ENCODE measurements around the gene KDM1B.

The KDM1B gene

GRCh38 chr6:18119236-18119635, 36.0 kb upstream of the KDM1B start:
- H3F3A ChIP-seq (ENCODE audit: low read depth) = no peaks in the 10 kb centered on the region
- TF ChIP-seq CTCF (conservative IDR thresholded peaks at IDR 0.05; ENCODE audit: low read length) (no peak), EZH2phosphoT487 (IDR thresholded peaks at IDR 0.05; ENCODE audit: borderline replicate concordance) (no peak)
- no peak overlapping the region for H3K4me2 ChIP-seq (ENCODE audit: low read depth, low read length, poor library complexity, severe bottlenecking)
- no peaks in the 10 kb centered on the region for H3K36me3 ChIP-seq (ENCODE audit: insufficient read depth, low read length)
- no peak overlapping the region for H3K9ac ChIP-seq (ENCODE audit: low read depth, low read length, poor library complexity, severe bottlenecking)
- H3K9me2 ChIP-seq (replicated peaks; ENCODE audit: low read depth, low read length) = no peaks in the 10 kb centered on the region
- H4K20me1 ChIP-seq (ENCODE audit: insufficient read depth, low read length, poor library complexity, severe bottlenecking) = no peaks in the 10 kb centered on the region
- H3K9me3 ChIP-seq (ENCODE audit: insufficient read depth, low read depth, low read length) = no peaks in the 10 kb centered on the region
- H3K4me3 ChIP-seq (ENCODE audit: low read length, poor library complexity, severe bottlenecking) = no peak overlapping the region
- no peak overlapping the region for H2AFZ ChIP-seq (ENCODE audit: low read length)
- peaks cover 25% of the 10 kb centered on the region for H3K27me3 ChIP-seq (ENCODE audit: insufficient read depth, low read length, poor library complexity, severe bottlenecking)
- H3K4me1 ChIP-seq (ENCODE audit: insufficient read depth, low read length, poor library complexity, severe bottlenecking) = no peaks in the 10 kb centered on the region
- no peaks in the 10 kb centered on the region for H3K79me2 ChIP-seq (ENCODE audit: insufficient read depth, low read length)

DNA sequence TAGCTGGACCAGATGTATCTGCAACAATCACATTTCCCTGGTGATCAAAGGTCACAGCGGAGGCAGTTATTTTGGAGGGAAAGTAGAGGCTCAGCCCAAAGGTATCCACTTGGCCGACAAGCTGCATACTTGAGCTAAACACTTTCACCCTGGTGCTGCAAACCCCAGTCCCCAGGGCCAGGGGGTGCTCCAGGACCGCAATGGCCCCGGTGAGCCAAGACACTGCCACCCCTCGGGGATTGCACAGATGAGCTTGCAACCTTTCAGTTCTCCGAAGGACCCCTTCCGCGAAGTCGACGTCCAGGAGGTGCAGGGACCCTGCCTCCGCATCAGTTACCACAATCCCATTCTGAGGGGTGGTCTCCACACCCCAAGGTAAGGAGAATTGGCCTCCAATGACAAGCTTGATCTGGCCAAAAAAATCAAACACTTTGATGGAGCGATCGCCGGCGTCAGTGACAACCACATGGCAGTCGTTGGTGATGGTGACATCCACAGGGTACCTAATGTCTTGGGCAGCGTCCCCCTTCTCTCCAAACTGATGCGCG, 33.6 kb upstream of the KDM1B start:
- Histone ChIP-seq H3K27me3 (ENCODE audit: insufficient read depth, low read length, poor library complexity, severe bottlenecking) (peaks cover 21% of the 10 kb centered on the region), H3K9me2 (replicated peaks; ENCODE audit: low read depth, low read length) (no peaks in the 10 kb centered on the region), H2AFZ (ENCODE audit: low read length) (no peak overlapping the region), H3K9ac (ENCODE audit: low read depth, low read length, poor library complexity, severe bottlenecking) (no peak overlapping the region), H3K4me1 (ENCODE audit: insufficient read depth, low read length, poor library complexity, severe bottlenecking) (no peaks in the 10 kb centered on the region), H3K4me2 (ENCODE audit: low read depth, low read length, poor library complexity, severe bottlenecking) (no peak overlapping the region), H4K20me1 (ENCODE audit: insufficient read depth, low read length, poor library complexity, severe bottlenecking) (no peaks in the 10 kb centered on the region), H3K36me3 (ENCODE audit: insufficient read depth, low read length) (no peaks in the 10 kb centered on the region), H3F3A (ENCODE audit: low read depth) (no peaks in the 10 kb centered on the region), H3K79me2 (ENCODE audit: insufficient read depth, low read length) (no peaks in the 10 kb centered on the region), H3K9me3 (ENCODE audit: insufficient read depth, low read depth, low read length) (no peaks in the 10 kb centered on the region), H3K4me3 (ENCODE audit: low read length, poor library complexity, severe bottlenecking) (no peak overlapping the region)
- TF ChIP-seq EZH2phosphoT487 (IDR thresholded peaks at IDR 0.05; ENCODE audit: borderline replicate concordance) (no peak), CTCF (conservative IDR thresholded peaks at IDR 0.05; ENCODE audit: low read length) (peak; percentile 68)

- Histone ChIP-seq H3K79me2 (ENCODE audit: insufficient read depth, low read length) (no peaks in the 10 kb centered on the region), H3K4me3 (ENCODE audit: low read length, poor library complexity, severe bottlenecking) (no peak within 1 kb of the TSS), H4K20me1 (ENCODE audit: insufficient read depth, low read length, poor library complexity, severe bottlenecking) (no peaks in the 10 kb centered on the region), H3K4me1 (ENCODE audit: insufficient read depth, low read length, poor library complexity, severe bottlenecking) (no peaks in the 10 kb centered on the region), H3K4me2 (ENCODE audit: low read depth, low read length, poor library complexity, severe bottlenecking) (no peak within 1 kb of the TSS), H3K9me3 (ENCODE audit: insufficient read depth, low read depth, low read length) (no peaks in the 10 kb centered on the region), H3K9ac (ENCODE audit: low read depth, low read length, poor library complexity, severe bottlenecking) (no peak within 1 kb of the TSS), H3K36me3 (ENCODE audit: insufficient read depth, low read length) (no peaks in the 10 kb centered on the region), H2AFZ (ENCODE audit: low read length) (no peak within 1 kb of the TSS), H3F3A (ENCODE audit: low read depth) (no peaks in the 10 kb centered on the region), H3K27me3 (ENCODE audit: insufficient read depth, low read length, poor library complexity, severe bottlenecking) (peaks cover 21% of the 10 kb centered on the region), H3K9me2 (replicated peaks; ENCODE audit: low read depth, low read length) (no peaks in the 10 kb centered on the region)
- TF ChIP-seq CTCF (conservative IDR thresholded peaks at IDR 0.05; ENCODE audit: low read length) (peak; percentile 39), EZH2phosphoT487 (IDR thresholded peaks at IDR 0.05; ENCODE audit: borderline replicate concordance) (no peak)
Measured at GRCh38 chr6:18122128-18123093, 32.8 kb upstream of the KDM1B start, which contains the start of gene NHLRC1. TSS of gene NHLRC1 (minus strand) at chr6:18122677. CDS start at chr6:18122606, 71 bp downstream.
